ENCODE results near the gene LRRC45.

The LRRC45 gene

GRCh38 chr17:82063424-82064415, 40.6 kb downstream of the LRRC45 start:
- DNase-seq (ENCODE audit: low read depth), result no peak

GRCh38 chr17:82064433-82065192, 41.5 kb downstream of the LRRC45 start:
- no peak for DNase-seq (ENCODE audit: low read depth)

GRCh38 chr17:82065193-82065637, 42.1 kb downstream of the LRRC45 start:
- no peak for DNase-seq (ENCODE audit: low read depth)

GRCh38 chr17:82065638-82066303, 42.7 kb downstream of the LRRC45 start, which contains the start of gene DUS1L:
DUS1L (minus strand) TSS chr17:82065804; CDS start chr17:82065059, 745 bp downstream.
- peak; percentile 58 for DNase-seq (ENCODE audit: low read depth)

- no peak for DNase-seq (ENCODE audit: low read depth)
Measured at GRCh38 chr17:82070611-82071010, 47.5 kb downstream of the LRRC45 start.

- DNase-seq (ENCODE audit: low read depth), result no peak
Measured at GRCh38 chr17:82072827-82073226, 49.7 kb downstream of the LRRC45 start.

GRCh38 chr17:82073446-82073845, 50.3 kb downstream of the LRRC45 start:
- DNase-seq (ENCODE audit: low read depth), result no peak

- DNase-seq (ENCODE audit: low read depth), result no peak
Measured at GRCh38 chr17:82076018-82076784, 53.1 kb downstream of the LRRC45 start.

GRCh38 chr17:82076785-82077591, 53.9 kb downstream of the LRRC45 start:
- no peak for DNase-seq (ENCODE audit: low read depth)

- DNase-seq (ENCODE audit: low read depth), result no peak
Measured at GRCh38 chr17:82077617-82078358, 54.7 kb downstream of the LRRC45 start.

- DNase-seq (ENCODE audit: low read depth), result no peak
Measured at GRCh38 chr17:82078433-82078832, 55.3 kb downstream of the LRRC45 start.

GRCh38 chr17:82079001-82079677, 56.0 kb downstream of the LRRC45 start:
- no peak for DNase-seq (ENCODE audit: low read depth)

- no peak for DNase-seq (ENCODE audit: low read depth)
Measured at GRCh38 chr17:82080048-82080788, 57.1 kb downstream of the LRRC45 start.

All from stimulated activated CD8-positive, alpha-beta memory T cell treated with anti-CD3 and anti-CD28 coated beads, Interleukin-4, amount 100 ng/mL, for 24 hours (primary cell).